ENCODE results near the gene FAM222A. TPM values are rescaled to one million over a fixed set of nuclear protein-coding genes. Genes with fewer than 3 reads are reported as not detected.

FAM222A gene
- total RNA-seq, 1 donor from 2014 or later, result 0.73 TPM

- no peak for TF ChIP-seq CTCF (IDR thresholded peaks at IDR 0.05)
Measured at GRCh38 chr12:109753054-109753401, 39.4 kb downstream of the FAM222A start.

GRCh38 chr12:109753959-109754358, 40.3 kb downstream of the FAM222A start:
- peaks cover 19% of the 10 kb centered on the region for H3K9me3 Mint-ChIP-seq
- no peak for DNase-seq
- ChIA-PET POLR2A (no interaction called here), CTCF (interaction anchor here (1.3 kb wide), 1 partner anchor 157 kb away, joined by 3 read pairs; no protein-coding TSS in a partner anchor)
- H3K27me3 Mint-ChIP-seq, result peaks cover 3% of the 10 kb centered on the region
- no peak overlapping the region for H3K4me3 Mint-ChIP-seq
- no peak for TF ChIP-seq CTCF (IDR thresholded peaks at IDR 0.05)
- no peak overlapping the region for H3K27ac Mint-ChIP-seq
- intact Hi-C loops (cut with micrococcal nuclease), result no loop called here
- peaks cover 1% of the 10 kb centered on the region for H3K36me3 Mint-ChIP-seq (ENCODE audit: low read depth)
- ATAC-seq (ENCODE audit: low read depth), result no peak
- H3K4me1 Mint-ChIP-seq, result no peaks in the 10 kb centered on the region

More at GRCh38 chr12:109753054-109753401, 39.4 kb downstream of the FAM222A start:
- DNase-seq, result peak; percentile 4
- Mint-ChIP-seq H3K9me3 (peaks cover 19% of the 10 kb centered on the region), H3K36me3 (ENCODE audit: low read depth) (peaks cover 1% of the 10 kb centered on the region), H3K4me3 (no peak overlapping the region), H3K27ac (no peak overlapping the region), H3K4me1 (no peaks in the 10 kb centered on the region), H3K27me3 (peaks cover 3% of the 10 kb centered on the region)
- ChIA-PET CTCF (no interaction called here), POLR2A (no interaction called here)
- no peak for ATAC-seq (ENCODE audit: low read depth)
- intact Hi-C loops (cut with micrococcal nuclease), result no loop called here

- no peaks in the 10 kb centered on the region for H3K4me1 Mint-ChIP-seq
- POLR2A ChIA-PET, result no interaction called here
- no peak for ATAC-seq (ENCODE audit: low read depth)
- peaks cover 1% of the 10 kb centered on the region for H3K36me3 Mint-ChIP-seq (ENCODE audit: low read depth)
- CTCF ChIA-PET, result no interaction called here
- DNase-seq, result no peak
- H3K4me3 Mint-ChIP-seq, result no peak overlapping the region
- H3K27me3 Mint-ChIP-seq, result peaks cover 2% of the 10 kb centered on the region
- TF ChIP-seq CTCF (IDR thresholded peaks at IDR 0.05), result no peak
- H3K27ac Mint-ChIP-seq, result no peak overlapping the region
- intact Hi-C loops (cut with micrococcal nuclease), result no loop called here
- H3K9me3 Mint-ChIP-seq, result peaks cover 19% of the 10 kb centered on the region
Measured at GRCh38 chr12:109756457-109756856, 42.8 kb downstream of the FAM222A start.

- H3K9me3 Mint-ChIP-seq, result peaks cover 19% of the 10 kb centered on the region
- no peak for ATAC-seq (ENCODE audit: low read depth)
- ChIA-PET POLR2A (no interaction called here), CTCF (no interaction called here)
- TF ChIP-seq CTCF (IDR thresholded peaks at IDR 0.05), result no peak
- peaks cover 1% of the 10 kb centered on the region for H3K36me3 Mint-ChIP-seq (ENCODE audit: low read depth)
- H3K27me3 Mint-ChIP-seq, result peaks cover 2% of the 10 kb centered on the region
- no peak overlapping the region for H3K27ac Mint-ChIP-seq
- no peak overlapping the region for H3K4me3 Mint-ChIP-seq
- H3K4me1 Mint-ChIP-seq, result no peaks in the 10 kb centered on the region
- intact Hi-C loops (cut with micrococcal nuclease), result no loop called here
- DNase-seq, result peak; percentile 2
Measured at GRCh38 chr12:109757671-109758265, 44.1 kb downstream of the FAM222A start.

GRCh38 chr12:109758426-109759420, 45.1 kb downstream of the FAM222A start:
- intact Hi-C loops (cut with micrococcal nuclease), result no loop called here
- no peak for TF ChIP-seq CTCF (IDR thresholded peaks at IDR 0.05)
- DNase-seq (peak; percentile 5), ATAC-seq (ENCODE audit: low read depth) (no peak)
- H3K27me3 Mint-ChIP-seq, result peaks cover 1% of the 10 kb centered on the region
- peaks cover 23% of the 10 kb centered on the region for H3K9me3 Mint-ChIP-seq
- peaks cover 1% of the 10 kb centered on the region for H3K36me3 Mint-ChIP-seq (ENCODE audit: low read depth)
- ChIA-PET CTCF (interaction anchor here (0.8 kb wide), 1 partner anchor 16 kb away, joined by 3 read pairs; no protein-coding TSS in a partner anchor), POLR2A (no interaction called here)
- H3K27ac Mint-ChIP-seq, result no peak overlapping the region
- no peaks in the 10 kb centered on the region for H3K4me1 Mint-ChIP-seq
- no peak overlapping the region for H3K4me3 Mint-ChIP-seq

Data from activated B cell treated with CpG ODN at 0.5 μM for 24 hours (primary cell).